GM19468 (cell line): ENCODE data around the gene CENPVL2.
"Not testable (repeated sequence)": the region's sequence is repeated elsewhere in the genome, so short reads cannot be mapped to it uniquely, and the experiment has no call there.

Experiments used
- ATAC-seq: cut with Tn5 transposase; IDR thresholded peaks from one replicate; pipeline ENCODE4 v1.9.1; 2021; ENCODE audit warnings: mild to moderate bottlenecking, moderate library complexity, moderate number of reproducible peaks; ENCODE audit not compliant: unreplicated experiment; ENCODE audit errors: extremely low read depth

CENPVL2 gene

DNA sequence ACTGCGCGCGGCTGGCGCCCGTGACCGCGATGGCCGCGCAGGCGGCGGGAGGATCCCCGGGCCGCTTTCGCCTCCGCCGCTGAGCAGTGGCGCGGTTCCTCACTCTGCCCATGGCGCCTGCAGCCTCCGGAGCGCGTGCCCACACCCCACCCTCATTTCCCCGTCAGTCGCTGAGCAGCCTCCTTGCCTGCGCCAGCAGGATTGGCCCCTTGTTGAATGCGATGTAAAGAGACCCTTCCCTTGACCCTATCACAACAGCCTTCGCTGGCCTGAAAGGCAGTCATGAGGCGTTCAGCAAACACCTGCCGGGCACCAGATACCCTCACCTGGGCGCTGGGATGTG, at the start of gene CENPVL2:
CENPVL2 (minus strand) TSS at position 112 of the 343 bp plus-strand sequence; CDS start at position 112, 0 bp downstream.
- not testable (repeated sequence) for ATAC-seq

DNA sequence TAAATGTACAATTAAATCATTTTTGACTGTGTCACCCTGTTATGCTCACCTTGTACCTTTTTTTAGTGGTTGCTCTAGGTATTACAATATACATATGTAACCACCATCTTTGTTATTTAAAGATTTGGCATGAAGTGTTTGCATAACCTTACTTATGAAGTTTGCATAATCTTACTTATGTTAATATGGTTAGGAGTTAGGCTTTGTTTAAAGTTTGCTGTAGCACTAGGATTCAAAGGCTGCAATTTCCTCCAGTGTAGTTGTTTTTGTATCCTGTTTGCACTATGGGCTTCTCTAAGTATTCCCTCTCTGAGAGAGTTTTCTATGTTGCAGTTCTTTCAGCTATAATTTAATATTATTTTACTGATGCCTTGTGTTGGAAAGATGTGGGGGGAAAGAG, 45.6 kb upstream of the CENPVL2 start:
- ATAC-seq, result no peak

DNA sequence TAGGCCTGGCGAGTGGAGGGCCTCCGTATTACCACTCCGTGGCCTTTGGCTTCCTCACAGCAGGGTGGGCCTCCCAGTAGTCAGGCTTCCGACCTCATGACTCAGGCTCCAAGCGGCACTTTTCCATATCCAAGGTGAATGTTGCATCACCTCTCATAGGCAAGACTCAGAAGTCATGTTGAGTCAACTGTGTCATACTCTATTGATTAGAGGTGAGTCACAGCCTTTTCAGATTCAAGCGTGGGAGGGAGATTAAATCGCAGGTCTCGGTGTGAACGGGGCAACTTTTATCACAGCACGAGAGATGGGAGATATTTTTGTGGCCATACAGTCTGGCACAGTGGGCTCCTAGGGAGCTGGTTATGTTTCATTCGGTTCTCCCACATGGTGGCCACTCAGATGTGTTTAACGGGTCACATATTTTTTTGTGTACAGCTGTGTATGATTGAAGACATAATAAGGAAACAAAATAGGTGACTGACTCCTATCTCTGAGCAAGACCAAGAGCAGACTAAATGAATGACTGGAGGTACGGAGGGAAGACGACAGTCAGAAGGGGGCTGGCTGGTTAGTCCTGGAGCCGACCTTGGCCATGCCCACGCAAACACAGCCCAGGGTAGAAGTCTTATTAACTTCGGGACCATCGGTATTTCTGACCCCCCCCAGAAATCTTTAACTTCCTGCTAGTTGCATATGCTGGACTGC, 30.5 kb upstream of the CENPVL2 start:
- not testable (repeated sequence) for ATAC-seq

DNA sequence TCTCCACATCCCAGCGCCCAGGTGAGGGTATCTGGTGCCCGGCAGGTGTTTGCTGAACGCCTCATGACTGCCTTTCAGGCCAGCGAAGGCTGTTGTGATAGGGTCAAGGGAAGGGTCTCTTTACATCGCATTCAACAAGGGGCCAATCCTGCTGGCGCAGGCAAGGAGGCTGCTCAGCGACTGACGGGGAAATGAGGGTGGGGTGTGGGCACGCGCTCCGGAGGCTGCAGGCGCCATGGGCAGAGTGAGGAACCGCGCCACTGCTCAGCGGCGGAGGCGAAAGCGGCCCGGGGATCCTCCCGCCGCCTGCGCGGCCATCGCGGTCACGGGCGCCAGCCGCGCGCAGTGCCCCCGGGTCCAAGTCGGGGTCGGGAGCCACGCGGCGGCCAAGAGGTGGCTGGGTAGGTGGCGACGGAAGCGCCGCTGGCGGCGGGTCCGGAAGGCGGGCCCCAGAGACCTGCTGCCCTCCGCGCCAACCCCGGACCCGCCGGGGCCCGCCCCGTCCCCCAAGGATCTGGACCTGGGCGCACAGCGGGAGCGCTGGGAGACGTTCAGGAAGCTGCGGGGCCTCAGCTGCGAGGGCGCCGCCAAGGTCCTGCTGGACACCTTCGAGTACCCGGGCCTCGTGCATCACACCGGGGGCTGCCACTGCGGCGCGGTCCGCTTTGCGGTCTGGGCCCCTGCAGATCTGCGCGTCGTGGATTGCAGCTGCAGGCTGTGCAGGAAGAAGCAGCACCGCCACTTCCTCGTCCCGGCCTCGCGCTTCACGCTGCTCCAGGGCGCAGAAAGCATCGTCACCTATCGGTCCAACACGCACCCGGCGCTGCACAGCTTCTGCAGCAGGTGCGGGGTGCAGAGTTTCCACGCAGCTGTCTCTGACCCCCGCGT, 27.9 kb upstream of the CENPVL2 start, which contains the start of gene CENPVL1:
CENPVL1 (plus strand) TSS at position 236 of the 888 bp plus-strand sequence; CDS start at position 236, 0 bp downstream.
- not testable (repeated sequence) for ATAC-seq

DNA sequence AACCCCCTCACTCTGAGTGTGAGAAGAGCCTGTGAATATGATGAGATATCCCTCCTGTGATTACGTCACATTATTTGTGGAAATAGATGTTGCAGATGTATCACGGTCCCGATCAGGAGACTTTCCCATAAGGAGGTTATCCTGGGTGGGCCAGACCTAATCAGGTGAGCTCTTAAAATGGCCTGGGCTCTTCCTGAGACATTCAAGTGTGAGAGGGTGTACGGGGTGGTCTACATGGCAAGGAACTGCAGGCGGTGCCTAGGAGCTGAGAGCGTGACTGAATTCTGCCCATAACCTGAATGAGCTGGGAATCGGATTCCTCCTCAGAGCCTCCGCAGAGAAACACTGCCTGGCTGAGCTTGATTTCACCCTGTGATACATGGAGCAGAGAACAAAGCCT, 14.8 kb upstream of the CENPVL2 start:
- ATAC-seq, result no peak

DNA sequence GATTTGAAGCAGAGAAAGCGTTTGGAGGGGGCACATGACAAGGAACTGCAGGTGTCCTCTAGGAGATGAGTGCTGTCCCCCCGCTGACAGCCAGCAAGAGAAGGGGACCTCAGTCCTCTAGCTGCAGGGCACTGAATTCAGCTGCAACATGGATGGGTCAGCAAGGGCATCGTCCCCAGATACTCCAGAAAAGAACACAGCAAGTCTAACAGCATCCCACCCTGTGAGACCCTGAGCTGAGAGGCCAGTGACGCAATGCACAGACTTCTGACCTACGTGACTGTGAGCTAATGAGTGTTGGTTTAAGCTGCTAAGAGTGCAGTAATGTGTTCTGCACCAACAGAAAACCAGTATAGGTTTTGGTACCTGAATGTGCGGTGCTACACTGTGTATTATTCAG, 11.6 kb upstream of the CENPVL2 start:
- ATAC-seq, result no peak

DNA sequence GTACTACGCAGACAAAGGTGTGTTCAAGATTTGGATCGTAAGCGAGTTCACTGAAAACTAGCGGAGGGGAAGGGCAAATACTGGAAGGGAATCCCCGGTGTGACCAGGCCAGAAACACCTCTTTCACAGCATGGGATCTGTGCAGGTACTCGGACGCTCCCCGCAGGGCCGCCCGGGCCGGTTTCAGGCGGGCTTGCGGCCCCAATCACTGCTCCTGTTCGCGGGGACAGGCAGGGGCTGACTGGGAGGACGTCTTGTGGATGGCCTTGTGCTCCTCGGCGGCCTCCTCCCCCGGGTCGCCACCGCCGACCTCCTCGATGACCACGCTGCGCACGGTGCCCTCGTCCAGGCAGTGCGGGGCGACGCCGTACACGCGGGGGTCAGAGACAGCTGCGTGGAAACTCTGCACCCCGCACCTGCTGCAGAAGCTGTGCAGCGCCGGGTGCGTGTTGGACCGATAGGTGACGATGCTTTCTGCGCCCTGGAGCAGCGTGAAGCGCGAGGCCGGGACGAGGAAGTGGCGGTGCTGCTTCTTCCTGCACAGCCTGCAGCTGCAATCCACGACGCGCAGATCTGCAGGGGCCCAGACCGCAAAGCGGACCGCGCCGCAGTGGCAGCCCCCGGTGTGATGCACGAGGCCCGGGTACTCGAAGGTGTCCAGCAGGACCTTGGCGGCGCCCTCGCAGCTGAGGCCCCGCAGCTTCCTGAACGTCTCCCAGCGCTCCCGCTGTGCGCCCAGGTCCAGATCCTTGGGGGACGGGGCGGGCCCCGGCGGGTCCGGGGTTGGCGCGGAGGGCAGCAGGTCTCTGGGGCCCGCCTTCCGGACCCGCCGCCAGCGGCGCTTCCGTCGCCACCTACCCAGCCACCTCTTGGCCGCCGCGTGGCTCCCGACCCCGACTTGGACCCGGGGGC, 567 bp downstream of the CENPVL2 start:
- ATAC-seq, result not testable (repeated sequence)

DNA sequence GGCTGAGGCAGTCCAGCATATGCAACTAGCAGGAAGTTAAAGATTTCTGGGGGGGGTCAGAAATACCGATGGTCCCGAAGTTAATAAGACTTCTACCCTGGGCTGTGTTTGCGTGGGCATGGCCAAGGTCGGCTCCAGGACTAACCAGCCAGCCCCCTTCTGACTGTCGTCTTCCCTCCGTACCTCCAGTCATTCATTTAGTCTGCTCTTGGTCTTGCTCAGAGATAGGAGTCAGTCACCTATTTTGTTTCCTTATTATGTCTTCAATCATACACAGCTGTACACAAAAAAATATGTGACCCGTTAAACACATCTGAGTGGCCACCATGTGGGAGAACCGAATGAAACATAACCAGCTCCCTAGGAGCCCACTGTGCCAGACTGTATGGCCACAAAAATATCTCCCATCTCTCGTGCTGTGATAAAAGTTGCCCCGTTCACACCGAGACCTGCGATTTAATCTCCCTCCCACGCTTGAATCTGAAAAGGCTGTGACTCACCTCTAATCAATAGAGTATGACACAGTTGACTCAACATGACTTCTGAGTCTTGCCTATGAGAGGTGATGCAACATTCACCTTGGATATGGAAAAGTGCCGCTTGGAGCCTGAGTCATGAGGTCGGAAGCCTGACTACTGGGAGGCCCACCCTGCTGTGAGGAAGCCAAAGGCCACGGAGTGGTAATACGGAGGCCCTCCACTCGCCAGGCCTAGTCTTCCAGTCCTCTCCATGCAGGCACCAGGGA, 2.8 kb downstream of the CENPVL2 start:
- ATAC-seq, result not testable (repeated sequence)

DNA sequence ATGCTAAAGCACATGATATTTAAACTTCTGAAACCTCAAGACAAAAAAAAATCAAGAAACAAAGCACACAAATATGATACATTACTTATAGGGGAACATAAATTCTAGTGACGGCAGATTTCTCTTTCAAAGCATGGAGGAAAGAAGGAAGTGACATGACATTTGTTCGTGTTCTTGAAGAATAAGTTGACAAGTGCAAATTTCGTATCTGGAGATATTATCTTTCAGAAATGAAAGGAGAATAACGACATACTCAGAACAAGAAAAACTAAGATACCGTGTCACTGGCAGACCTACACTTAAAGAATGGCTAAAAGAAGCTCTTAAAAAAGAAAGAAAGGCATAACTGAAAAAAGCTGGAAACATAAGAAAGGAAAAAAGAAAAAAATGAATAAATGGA, 16.6 kb downstream of the CENPVL2 start:
- ATAC-seq, result no peak

DNA sequence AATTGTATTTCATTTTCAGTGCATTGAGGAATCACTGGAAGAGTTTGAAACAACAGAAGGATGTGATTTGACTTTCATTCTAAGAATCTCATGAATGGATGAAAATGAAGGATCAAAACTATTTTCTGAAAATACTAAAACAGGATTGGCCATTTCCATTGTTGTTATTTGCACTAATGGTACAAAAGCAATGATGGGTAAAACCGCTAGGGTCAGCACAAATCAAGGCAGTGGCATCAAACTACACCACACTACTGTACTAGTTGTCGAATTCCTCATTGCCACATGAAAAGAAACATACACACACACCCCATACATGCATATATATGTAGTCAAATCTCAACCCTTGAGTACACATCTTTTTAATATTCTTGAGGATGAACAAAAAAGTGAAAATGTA, 39.3 kb downstream of the CENPVL2 start:
- no peak for ATAC-seq

DNA sequence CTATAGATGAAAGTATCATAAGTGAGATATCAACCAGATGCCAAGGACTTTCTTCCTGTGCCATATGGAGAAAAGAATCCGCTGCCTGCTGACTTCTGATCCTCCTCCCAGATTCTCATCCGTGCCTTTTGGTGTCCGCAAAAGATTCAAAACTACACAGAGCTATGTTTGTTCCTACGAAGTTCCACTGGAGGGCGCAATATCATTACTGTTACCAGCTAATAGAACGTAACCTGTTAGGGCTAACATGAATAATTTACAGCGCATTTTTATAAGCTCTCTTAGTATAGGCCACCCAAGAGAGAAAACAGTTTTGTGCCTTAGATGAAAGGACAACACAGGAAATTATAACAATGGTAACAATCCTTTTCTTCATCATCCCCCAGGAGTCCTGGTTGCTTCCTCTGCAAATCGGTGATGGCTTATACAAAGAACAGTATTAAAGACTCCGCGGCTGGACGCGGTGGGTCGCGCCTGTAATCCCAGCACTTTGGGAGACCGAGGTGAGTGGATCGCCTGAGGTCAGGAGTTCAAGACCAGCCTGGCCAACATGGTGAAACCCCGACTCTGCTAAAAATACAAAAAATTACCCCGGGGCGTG, 41.1 kb downstream of the CENPVL2 start:
- no peak for ATAC-seq

DNA sequence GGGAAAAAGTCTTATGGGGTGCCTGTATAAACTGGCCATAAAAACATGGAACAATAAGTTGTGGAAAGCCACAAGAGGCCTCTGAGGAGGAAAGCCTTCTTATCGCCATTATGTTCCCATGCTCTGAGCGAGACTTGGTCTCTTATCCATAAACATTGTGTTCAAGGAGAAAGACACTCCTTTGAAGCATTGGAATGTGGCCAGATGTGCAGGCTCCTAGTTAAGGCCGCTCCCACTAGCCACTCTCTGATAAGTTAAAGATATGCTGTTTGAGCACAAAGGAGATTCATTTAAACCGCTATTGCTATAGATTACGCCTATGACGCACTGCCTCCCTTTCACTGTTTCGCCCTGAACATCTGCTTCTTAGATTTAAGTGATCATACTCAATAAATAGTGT, 46.1 kb downstream of the CENPVL2 start:
- not testable (repeated sequence) for ATAC-seq
